Left lung (tissue), 10 donors: Measurements from ENCODE around the gene TRAPPC1. TPM values are rescaled to one million over a fixed set of nuclear protein-coding genes. Genes with fewer than 3 reads are reported as not detected.
A peak's percentile ranks its signal among the peaks of the same experiment; 100 is the strongest.

Experiments used
- ATAC-seq: fragments of 200-7000 bp; cut with Tn5 transposase; one replicate; pipeline ENCODE4 v1.9.1; 2020; ENCODE audit warnings: moderate library complexity
- DNase-seq, 4 donors: peaks; one replicate each; pipeline ENCODE4 v3.0.0-alpha.2; 2013 to 2020
- H3K27ac ChIP-seq, 2 donors: fragments of 200-600 bp; sonication (generic) in 1 of 2; one replicate each; pipeline versions ENCODE4 v1.5.0 to v1.8.0; 2020 to 2021
- H3K27me3 ChIP-seq, 2 donors: fragments of 200-600 bp; sonication (generic) in 1 of 2; one replicate each; pipeline versions ENCODE4 v1.5.0 to v1.8.0; 2020 to 2021
- H3K36me3 ChIP-seq, 2 donors: fragments of 200-600 bp; sonication (generic) in 1 of 2; one replicate each; pipeline versions ENCODE4 v1.5.0 to v1.8.0; 2020 to 2021
- H3K4me1 ChIP-seq, 2 donors: fragments of 200-600 bp; one replicate each; pipeline ENCODE4 v1.8.0; 2021
- H3K4me3 ChIP-seq, 2 donors: fragments of 200-600 bp; sonication (generic) in 1 of 2; one replicate each; pipeline versions ENCODE4 v1.5.0 to v1.8.0; 2020 to 2021; ENCODE audit warnings: mild to moderate bottlenecking in 1 of 2
- H3K9me3 ChIP-seq, 2 donors: fragments of 200-600 bp; sonication (generic) in 1 of 2; one replicate each; pipeline versions ENCODE4 v1.5.0 to v1.8.0; 2020 to 2021
- CTCF ChIP-seq, 2 donors: fragments of 200-600 bp; sonication (generic) in 1 of 2; IDR thresholded peaks; one replicate each; pipeline versions ENCODE4 v1.5.0 to v1.8.0; 2021; ENCODE audit warnings: antibody characterized with exemption in 2 of 2
- intact Hi-C, 2 donors: fragments of 100-400 bp; cut with DNase I; formaldehyde crosslinking; loops; one replicate each; pipeline versions ENCODE4 v1.11.2 to v1.14.2; 2022
- polyA plus RNA-seq, 6 donors: library from polyadenylated mRNA; unstranded; fragments of 120-200 nt; gene quantifications; one replicate each; pipeline ENCODE4 v1.2.1, GENCODE V29; 2013; ENCODE audit not compliant: insufficient read length in 6 of 6
- total RNA-seq, 2 donors: library from RNA; stranded (reverse); fragmentation: NEBNext Ultra II Directional; extraction: Animal tissue kit (Norgen Biotek cat#: 25700); gene quantifications; one replicate each; pipeline ENCODE4 v1.2.1, GENCODE V29; 2021
- donor health status: DM: no; HTN: yes; CAD: no.
- donor health status: DM: no; HTN: no; CAD: no.

Gene TRAPPC1
- total and polyA plus RNA-seq, 8 donors: 123 to 181 (median 140) TPM

GRCh38 chr17:7885367-7886226 is 46.1 kb downstream of the TRAPPC1 start:
- H3K9me3 ChIP-seq: no peaks in the 10 kb centered on the region
- ATAC-seq: peak; percentile 19
- H3K36me3 ChIP-seq: peaks cover 0 to 1% of the 10 kb centered on the region in 2 donors
- peak; percentile 74 to 87 (median 82) for DNase-seq
- H3K27me3 ChIP-seq: no peaks in the 10 kb centered on the region
- peak overlapping the region; percentile 78 to 89 for H3K4me3 ChIP-seq
- peaks cover 24 to 82% of the 10 kb centered on the region in 2 donors for H3K4me1 ChIP-seq
- H3K27ac ChIP-seq: peak overlapping the region; percentile 88 to 97
- intact Hi-C loops: no loop called here
- TF ChIP-seq CTCF (IDR thresholded peaks at IDR 0.05): no peak

- TF ChIP-seq CTCF (IDR thresholded peaks at IDR 0.05): no peak
- Histone ChIP-seq H3K4me3 (peak overlapping the region; percentile 78 to 89), H3K27me3 (no peaks in the 10 kb centered on the region), H3K27ac (peak overlapping the region; percentile 88 to 97), H3K4me1 (peaks cover 24 to 84% of the 10 kb centered on the region in 2 donors), H3K9me3 (no peaks in the 10 kb centered on the region), H3K36me3 (no peaks in the 10 kb centered on the region)
- ATAC-seq (no peak), DNase-seq (peak in 2 of 4 donors; percentile 16 to 80)
- intact Hi-C loops: no loop called here
Observed at GRCh38 chr17:7884581-7885366, 47.0 kb downstream of the TRAPPC1 start.

GRCh38 chr17:7883781-7884386 is 47.9 kb downstream of the TRAPPC1 start:
- peak overlapping the region; percentile 55 to 65 for H3K27ac ChIP-seq
- no peaks in the 10 kb centered on the region for H3K9me3 ChIP-seq
- TF ChIP-seq CTCF (IDR thresholded peaks at IDR 0.05): no peak
- H3K27me3 ChIP-seq: no peaks in the 10 kb centered on the region
- H3K36me3 ChIP-seq: no peaks in the 10 kb centered on the region
- H3K4me3 ChIP-seq: peak overlapping the region in 1 of 2 donors; percentile 89
- intact Hi-C loops: no loop called here
- ATAC-seq (no peak), DNase-seq (peak in 2 of 4 donors; percentile 53 to 68)
- peaks cover 15 to 76% of the 10 kb centered on the region in 2 donors for H3K4me1 ChIP-seq

- H3K36me3 ChIP-seq: no peaks in the 10 kb centered on the region
- peaks cover 4 to 65% of the 10 kb centered on the region in 2 donors for H3K4me1 ChIP-seq
- TF ChIP-seq CTCF (IDR thresholded peaks at IDR 0.05): no peak
- no peak overlapping the region for H3K4me3 ChIP-seq
- no peaks in the 10 kb centered on the region for H3K27me3 ChIP-seq
- peak overlapping the region; percentile 28 to 55 for H3K27ac ChIP-seq
- no peak for ATAC-seq
- intact Hi-C loops: no loop called here
- no peak for DNase-seq
- no peaks in the 10 kb centered on the region for H3K9me3 ChIP-seq
Observed at GRCh38 chr17:7882629-7883028, 49.1 kb downstream of the TRAPPC1 start.
